ENCODE measurements around the gene SLC6A18.

GRCh38 chr5:1222147-1222546 is 3.0 kb upstream of the SLC6A18 start:
- TF ChIP-seq, protein P1, sequence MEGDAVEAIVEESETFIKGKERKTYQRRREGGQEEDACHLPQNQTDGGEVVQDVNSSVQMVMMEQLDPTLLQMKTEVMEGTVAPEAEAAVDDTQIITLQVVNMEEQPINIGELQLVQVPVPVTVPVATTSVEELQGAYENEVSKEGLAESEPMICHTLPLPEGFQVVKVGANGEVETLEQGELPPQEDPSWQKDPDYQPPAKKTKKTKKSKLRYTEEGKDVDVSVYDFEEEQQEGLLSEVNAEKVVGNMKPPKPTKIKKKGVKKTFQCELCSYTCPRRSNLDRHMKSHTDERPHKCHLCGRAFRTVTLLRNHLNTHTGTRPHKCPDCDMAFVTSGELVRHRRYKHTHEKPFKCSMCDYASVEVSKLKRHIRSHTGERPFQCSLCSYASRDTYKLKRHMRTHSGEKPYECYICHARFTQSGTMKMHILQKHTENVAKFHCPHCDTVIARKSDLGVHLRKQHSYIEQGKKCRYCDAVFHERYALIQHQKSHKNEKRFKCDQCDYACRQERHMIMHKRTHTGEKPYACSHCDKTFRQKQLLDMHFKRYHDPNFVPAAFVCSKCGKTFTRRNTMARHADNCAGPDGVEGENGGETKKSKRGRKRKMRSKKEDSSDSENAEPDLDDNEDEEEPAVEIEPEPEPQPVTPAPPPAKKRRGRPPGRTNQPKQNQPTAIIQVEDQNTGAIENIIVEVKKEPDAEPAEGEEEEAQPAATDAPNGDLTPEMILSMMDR (IDR thresholded peaks at IDR 0.05): no peak
- no peak for TF ChIP-seq POLR2A (IDR thresholded peaks at IDR 0.05)

Data from esophagus squamous epithelium (tissue), 4 donors.